Transverse colon (tissue), 4 donors: ENCODE results near the gene PYGO1. TPM values are rescaled to one million over a fixed set of nuclear protein-coding genes. Genes with fewer than 3 reads are reported as not detected.

Experiments used
- DNase-seq: peaks from one replicate; pipeline ENCODE4 v3.0.0-alpha.2; 2019
- H3K27ac ChIP-seq, 4 donors: fragments of 200-600 bp; sonication (generic); 2 replicates each; pipeline ENCODE4 v1.5.1; 2016 to 2018; ENCODE audit warnings: inconsistent platforms in 4 of 4
- H3K27me3 ChIP-seq: fragments of 200-600 bp; sonication (generic); 2 replicates; pipeline ENCODE4 v1.5.1; 2017; ENCODE audit warnings: inconsistent platforms
- H3K36me3 ChIP-seq, 4 donors: fragments of 200-600 bp; sonication (generic); 2 replicates each; pipeline ENCODE4 v1.5.1; 2017 to 2019; ENCODE audit warnings: inconsistent platforms in 4 of 4
- H3K4me1 ChIP-seq, 4 donors: fragments of 200-600 bp; sonication (generic); 2 replicates each; pipeline ENCODE4 v1.5.1; 2017 to 2020; ENCODE audit warnings: inconsistent platforms in 4 of 4
- H3K4me3 ChIP-seq, 4 donors: fragments of 200-600 bp; sonication (generic); 1 replicate in 1 of 4; 2 replicates in 3 of 4; pipeline versions ENCODE4 v1.5.1 to v1.6.1; 2017 to 2019; ENCODE audit warnings: inconsistent platforms in 4 of 4
- H3K9me3 ChIP-seq, 2 donors: fragments of 200-600 bp; sonication (generic); 2 replicates each; pipeline ENCODE4 v1.5.1; 2017 to 2019; ENCODE audit warnings: inconsistent platforms in 2 of 2
- CTCF ChIP-seq, 5 experiments: fragments of 200-600 bp in 3 of 5; fragments of 450-650 bp in 2 of 5; sonication (generic) in 3 of 5; IDR thresholded peaks; 1 replicate in 2 of 5; 2 replicates in 3 of 5; pipeline ENCODE4 v1.5.1; 2016 to 2017; ENCODE audit warnings: antibody characterized with exemption in 5 of 5, inconsistent platforms in 3 of 5, mild to moderate bottlenecking in 2 of 5, moderate library complexity in 1 of 5
- EP300 ChIP-seq: sonication (generic); formaldehyde crosslinking; IDR thresholded peaks from one replicate; pipeline ENCODE4 v1.6.1; 2017; ENCODE audit warnings: antibody characterized with exemption, low read depth
- POLR2A ChIP-seq: fragments of 450-650 bp; IDR thresholded peaks from one replicate; pipeline ENCODE4 v1.6.1; 2016; ENCODE audit warnings: antibody characterized with exemption, mild to moderate bottlenecking, moderate library complexity
- POLR2AphosphoS5 ChIP-seq, 3 donors: sonication (generic); formaldehyde crosslinking; IDR thresholded peaks; one replicate each; pipeline ENCODE4 v1.6.1; 2016; ENCODE audit warnings: antibody characterized with exemption in 3 of 3
- WGBS, 2 donors: methylation state at CpG; one replicate each; pipeline ENCODE4 v1.1.5; 2018; ENCODE audit warnings: low coverage in 1 of 2; 5-methylcytosine and 5-hydroxymethylcytosine counted together
- in situ Hi-C, 4 donors: fragments of 200-750 bp; cut with MboI; loops; one replicate each; pipeline versions ENCODE4 v1.15.0 to v1.15.1; 2017; ENCODE audit warnings: low sequenced_read_pairs in 3 of 4, low pct_ligation_motif_present in 1 of 4, low pct_unique_long_range_greater_than_20kb in 1 of 4
- intact Hi-C: fragments of 100-400 bp; cut with DNase I; formaldehyde crosslinking; loops from one replicate; pipeline ENCODE4 v1.15.1; 2023; ENCODE audit warnings: low total_unique reads
- total RNA-seq, 4 donors: library from RNA; depleted of rRNA; stranded (reverse); fragments of >200 nt; gene quantifications; one replicate each; pipeline ENCODE4 v1.1.0, GENCODE V29; 2016

PYGO1 gene
- total RNA-seq, 4 donors from 2014 or later = 0.37 to 3.4 (median 2.8) TPM

- Histone ChIP-seq H3K36me3 (no peaks in the 10 kb centered on the region), H3K27me3 (no peaks in the 10 kb centered on the region), H3K27ac (no peak overlapping the region), H3K9me3 (peaks cover 3 to 10% of the 10 kb centered on the region in 2 donors), H3K4me3 (no peak overlapping the region), H3K4me1 (no peaks in the 10 kb centered on the region)
- no peak for DNase-seq
- intact Hi-C loops = no loop called here
- in situ Hi-C loops = no loop called here
- no CpG with 5 or more reads among the region's 2 CpGs for WGBS, 2 donors
- TF ChIP-seq POLR2AphosphoS5 (IDR thresholded peaks at IDR 0.05) (no peak), CTCF (IDR thresholded peaks at IDR 0.05) (no peak), EP300 (no peak), POLR2A (no peak)
Observed at GRCh38 chr15:55552926-55553325, 35.2 kb downstream of the PYGO1 start.

GRCh38 chr15:55552451-55552850, 35.7 kb downstream of the PYGO1 start:
- TF ChIP-seq CTCF (IDR thresholded peaks at IDR 0.05) (no peak), POLR2AphosphoS5 (IDR thresholded peaks at IDR 0.05) (no peak), EP300 (no peak), POLR2A (no peak)
- Histone ChIP-seq H3K4me1 (no peaks in the 10 kb centered on the region), H3K36me3 (no peaks in the 10 kb centered on the region), H3K27ac (no peak overlapping the region), H3K4me3 (no peak overlapping the region), H3K9me3 (peaks cover 3 to 10% of the 10 kb centered on the region in 2 donors), H3K27me3 (no peaks in the 10 kb centered on the region)
- 56 to 80% methylated on average over 2 to 5 of the region's 5 CpGs for WGBS, 2 donors
- in situ Hi-C loops (no loop called here), intact Hi-C loops (no loop called here)
- no peak for DNase-seq

GRCh38 chr15:55549305-55549704, 38.8 kb downstream of the PYGO1 start:
- DNase-seq = no peak
- WGBS, 2 donors = 86 to 97% methylated on average over 1 of the region's 1 CpG
- intact Hi-C loops (no loop called here), in situ Hi-C loops (no loop called here)
- Histone ChIP-seq H3K4me3 (no peak overlapping the region), H3K9me3 (no peaks in the 10 kb centered on the region), H3K27ac (no peak overlapping the region), H3K4me1 (no peaks in the 10 kb centered on the region), H3K27me3 (no peaks in the 10 kb centered on the region), H3K36me3 (no peaks in the 10 kb centered on the region)
- TF ChIP-seq EP300 (no peak), POLR2AphosphoS5 (IDR thresholded peaks at IDR 0.05) (no peak), CTCF (IDR thresholded peaks at IDR 0.05) (no peak), POLR2A (no peak)

GRCh38 chr15:55546718-55547117, 41.4 kb downstream of the PYGO1 start:
- Histone ChIP-seq H3K27ac (no peak overlapping the region), H3K4me1 (no peaks in the 10 kb centered on the region), H3K36me3 (no peaks in the 10 kb centered on the region), H3K4me3 (no peak overlapping the region), H3K27me3 (no peaks in the 10 kb centered on the region), H3K9me3 (no peaks in the 10 kb centered on the region)
- in situ Hi-C loops (no loop called here), intact Hi-C loops (no loop called here)
- TF ChIP-seq EP300 = no peak
- TF ChIP-seq POLR2AphosphoS5 (IDR thresholded peaks at IDR 0.05) = no peak
- TF ChIP-seq CTCF (IDR thresholded peaks at IDR 0.05) = no peak
- no peak for TF ChIP-seq POLR2A
- WGBS, 2 donors = 73 to 76% methylated on average over 5 of the region's 5 CpGs
- DNase-seq = no peak
